Activated CD8-positive, alpha-beta memory T cell treated with anti-CD3 and anti-CD28 coated beads, Interleukin-2, amount 50 U/mL, for 1 hour (primary cell): ENCODE measurements around the gene SUPT4H1.

ENCODE experiments used
- DNase-seq: peaks from one replicate; pipeline ENCODE4 v3.0.0-alpha.2; 2020; ENCODE audit errors: extremely low read depth

Gene SUPT4H1

DNA sequence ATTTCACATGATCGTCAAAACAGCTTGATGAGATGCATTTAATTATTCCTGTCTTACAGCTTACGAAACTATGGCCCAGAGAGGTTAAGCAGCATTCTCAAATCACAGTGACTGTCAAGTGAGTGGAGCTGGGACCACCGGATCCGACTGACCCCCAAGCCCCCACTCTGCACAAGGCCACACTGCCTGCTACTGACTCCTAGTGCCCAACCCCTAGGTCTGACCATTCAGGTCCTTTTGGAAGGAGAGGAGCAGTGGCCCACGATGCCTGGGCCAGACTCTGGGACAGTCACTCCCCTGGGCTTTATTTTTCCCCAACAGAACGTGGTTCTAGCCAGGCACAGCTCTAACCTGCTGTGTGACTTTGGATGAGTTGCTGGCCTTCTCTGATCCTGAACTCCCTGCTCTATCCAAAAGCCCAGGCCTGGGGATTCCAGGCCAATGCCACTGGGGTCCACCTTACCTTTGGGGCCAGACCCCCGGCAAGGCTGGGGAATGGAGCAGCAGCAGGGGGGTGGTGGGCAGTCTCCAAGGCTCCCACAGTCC, 33.3 kb downstream of the SUPT4H1 start:
- DNase-seq, result no peak

- no peak for DNase-seq
Measured at GRCh38 chr17:58318065-58318481, 33.9 kb downstream of the SUPT4H1 start.

DNA sequence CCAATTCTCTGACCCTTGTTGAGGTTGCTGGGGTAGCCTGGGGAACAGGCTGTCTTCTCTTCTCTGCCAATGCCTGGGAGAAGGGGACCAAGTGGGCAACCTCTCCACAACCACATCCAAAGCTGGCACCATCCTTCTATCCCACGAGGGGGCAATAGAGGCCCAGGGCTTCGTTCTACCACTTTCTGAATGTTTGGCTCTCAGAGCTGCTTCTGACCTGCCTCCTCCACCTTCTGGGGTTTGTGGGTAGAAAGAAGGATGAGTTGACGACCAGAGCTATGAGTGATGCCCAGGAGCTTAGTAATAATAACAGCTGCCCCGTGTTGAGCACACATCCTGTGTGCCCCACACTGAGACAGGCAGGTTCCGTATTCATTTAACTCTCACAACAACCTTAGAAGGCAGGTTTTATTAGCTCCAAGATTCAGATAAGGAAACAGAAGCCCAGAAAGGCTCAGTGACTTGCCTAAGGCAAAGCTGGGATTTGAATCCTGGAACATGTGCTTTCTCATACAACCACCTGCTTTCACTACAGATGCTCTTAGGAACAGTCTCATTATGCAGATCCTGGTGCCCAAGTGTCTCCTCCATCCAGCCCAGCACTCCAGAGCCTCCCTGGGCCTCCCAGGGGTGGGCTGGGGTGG, 34.5 kb downstream of the SUPT4H1 start:
- DNase-seq, result no peak

DNA sequence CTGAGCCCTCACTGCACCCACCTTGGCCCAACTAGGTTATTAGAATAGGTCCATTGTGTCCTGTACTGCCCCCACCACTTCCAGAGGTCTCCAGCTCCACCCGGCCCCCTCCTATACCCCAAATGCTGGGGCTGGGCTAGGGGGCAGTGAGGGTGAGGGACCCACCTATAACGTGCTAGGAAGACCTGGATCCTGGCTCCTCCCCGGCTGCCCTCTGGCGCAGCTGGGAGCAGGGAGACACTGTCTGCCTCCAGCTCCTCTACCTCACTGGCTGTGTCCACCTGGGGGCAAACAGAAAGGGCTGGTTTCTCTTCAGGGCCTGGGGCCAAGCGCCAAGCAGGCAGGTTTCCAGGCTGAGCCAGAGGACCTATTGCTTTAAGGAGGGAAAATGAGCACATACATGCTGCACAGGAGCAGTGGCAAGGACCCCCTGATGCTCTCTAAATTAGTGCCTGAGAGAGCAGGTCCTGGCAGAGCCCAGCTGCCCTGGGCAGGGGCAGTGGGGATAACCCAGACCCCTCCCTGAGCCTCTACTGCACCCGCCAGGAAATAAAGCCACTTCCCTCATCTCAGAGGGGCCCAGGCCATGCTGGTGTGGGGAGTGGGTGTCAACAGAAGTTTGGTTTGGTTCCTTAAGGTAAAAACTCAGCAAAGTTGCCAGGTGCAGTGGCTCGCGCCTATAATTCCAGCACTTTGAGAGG, 35.6 kb downstream of the SUPT4H1 start:
- DNase-seq, result no peak

- no peak for DNase-seq
Measured at GRCh38 chr17:58315750-58316149, 36.3 kb downstream of the SUPT4H1 start.

GRCh38 chr17:58315281-58315711, 36.7 kb downstream of the SUPT4H1 start:
- no peak for DNase-seq

- no peak for DNase-seq
Measured at GRCh38 chr17:58314706-58315015, 37.3 kb downstream of the SUPT4H1 start.

- no peak for DNase-seq
Measured at GRCh38 chr17:58313815-58314705, 37.9 kb downstream of the SUPT4H1 start.

DNA sequence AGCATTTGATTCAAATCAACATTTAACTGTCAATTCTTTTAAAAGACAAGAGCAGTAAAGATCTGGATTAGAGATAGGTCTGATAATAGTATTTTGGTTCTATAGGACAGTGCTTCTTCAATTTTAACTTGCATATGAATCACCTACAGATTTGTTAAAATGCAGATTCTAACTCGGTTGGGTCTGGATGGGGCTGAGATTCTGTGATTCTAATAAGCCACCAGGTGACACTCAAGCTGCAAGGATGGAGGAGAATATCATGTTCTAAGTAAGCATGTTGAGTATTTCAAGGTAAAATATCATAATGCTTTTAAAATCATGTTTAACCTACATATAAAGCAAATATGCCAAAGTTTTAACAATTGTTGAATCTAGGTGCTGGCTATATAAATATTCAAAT, 39.2 kb downstream of the SUPT4H1 start:
- DNase-seq, result no peak

- DNase-seq, result no peak
Measured at GRCh38 chr17:58312021-58312630, 39.9 kb downstream of the SUPT4H1 start.

GRCh38 chr17:58311429-58311894, 40.5 kb downstream of the SUPT4H1 start:
- no peak for DNase-seq

GRCh38 chr17:58310511-58311428, 41.2 kb downstream of the SUPT4H1 start:
- no peak for DNase-seq

DNA sequence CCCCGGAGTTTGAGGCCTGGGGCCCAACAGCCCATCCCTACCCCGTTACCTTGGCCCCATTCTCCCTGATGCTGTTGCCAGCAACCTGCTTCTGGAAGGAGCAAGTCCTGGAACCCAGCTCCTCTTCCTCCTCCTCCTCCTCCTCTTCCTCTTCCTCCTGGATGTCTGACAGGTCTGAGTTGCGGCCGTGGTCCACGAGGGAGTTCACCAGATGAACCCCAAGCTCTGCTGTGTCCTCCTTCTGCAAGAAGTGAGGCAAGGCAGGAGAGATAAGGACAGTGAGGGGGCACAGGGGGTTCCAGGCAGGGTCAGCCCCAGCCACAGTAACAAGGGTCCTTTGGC, 42.1 kb downstream of the SUPT4H1 start:
- no peak for DNase-seq

GRCh38 chr17:58308985-58309917, 42.8 kb downstream of the SUPT4H1 start:
- DNase-seq, result no peak

DNA sequence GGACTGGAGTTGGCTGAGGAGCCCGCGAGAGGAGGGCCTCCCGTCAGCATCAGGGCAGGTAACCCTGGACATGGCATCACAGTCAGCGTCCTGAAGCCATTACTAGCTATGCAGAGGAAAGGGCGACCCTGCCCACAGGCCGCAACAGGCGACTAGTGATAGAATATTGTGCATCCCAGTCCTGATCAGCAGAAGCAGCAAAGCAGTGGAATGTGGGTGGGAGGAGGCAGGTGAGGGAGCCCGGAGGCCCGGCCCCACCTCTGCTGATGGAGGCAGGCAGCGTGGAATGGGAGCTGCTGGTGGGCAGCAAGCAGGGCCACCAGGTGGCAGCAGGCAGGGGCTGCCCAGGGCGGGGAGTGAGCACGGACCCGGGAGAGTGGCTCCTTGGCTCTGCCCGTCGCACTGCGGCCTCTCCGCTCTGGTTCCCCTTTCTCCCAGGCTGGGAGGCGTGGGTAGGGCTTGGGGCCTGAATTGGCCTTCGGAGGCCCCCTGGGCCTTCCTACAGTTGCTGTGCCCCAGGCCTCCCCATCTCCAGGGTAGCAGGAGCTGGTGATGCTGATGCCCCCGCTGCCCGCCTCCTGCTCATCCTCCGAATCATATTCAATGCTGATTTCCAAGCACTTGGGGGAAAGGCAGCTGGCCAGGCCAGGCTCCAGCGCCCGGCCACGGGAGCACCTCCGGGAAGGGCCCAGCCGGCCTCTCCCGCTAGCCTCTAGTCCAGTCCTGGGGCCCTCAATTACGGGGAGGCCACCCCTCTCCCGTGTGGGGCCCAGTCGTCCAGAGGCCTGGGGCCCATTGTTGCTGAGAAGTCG, 43.6 kb downstream of the SUPT4H1 start:
- no peak for DNase-seq

- DNase-seq, result no peak
Measured at GRCh38 chr17:58307468-58308172, 44.4 kb downstream of the SUPT4H1 start.

GRCh38 chr17:58306131-58306951, 45.7 kb downstream of the SUPT4H1 start:
- DNase-seq, result no peak
